Measurements from ENCODE around the gene RAB21.

Gene RAB21

GRCh38 chr12:71772735-71773134 lies 18.1 kb downstream of the RAB21 start:
- DNase-seq (ENCODE audit: low spot score): no peak
- in situ Hi-C loops (cut with MboI; ENCODE audit: low pct_unique_long_range_greater_than_20kb, low sequenced_read_pairs, unreplicated experiment): loop anchor here (10.0 kb wide), 1 partner anchor 172 kb away; no protein-coding TSS in a partner anchor
- TF ChIP-seq, protein P1, sequence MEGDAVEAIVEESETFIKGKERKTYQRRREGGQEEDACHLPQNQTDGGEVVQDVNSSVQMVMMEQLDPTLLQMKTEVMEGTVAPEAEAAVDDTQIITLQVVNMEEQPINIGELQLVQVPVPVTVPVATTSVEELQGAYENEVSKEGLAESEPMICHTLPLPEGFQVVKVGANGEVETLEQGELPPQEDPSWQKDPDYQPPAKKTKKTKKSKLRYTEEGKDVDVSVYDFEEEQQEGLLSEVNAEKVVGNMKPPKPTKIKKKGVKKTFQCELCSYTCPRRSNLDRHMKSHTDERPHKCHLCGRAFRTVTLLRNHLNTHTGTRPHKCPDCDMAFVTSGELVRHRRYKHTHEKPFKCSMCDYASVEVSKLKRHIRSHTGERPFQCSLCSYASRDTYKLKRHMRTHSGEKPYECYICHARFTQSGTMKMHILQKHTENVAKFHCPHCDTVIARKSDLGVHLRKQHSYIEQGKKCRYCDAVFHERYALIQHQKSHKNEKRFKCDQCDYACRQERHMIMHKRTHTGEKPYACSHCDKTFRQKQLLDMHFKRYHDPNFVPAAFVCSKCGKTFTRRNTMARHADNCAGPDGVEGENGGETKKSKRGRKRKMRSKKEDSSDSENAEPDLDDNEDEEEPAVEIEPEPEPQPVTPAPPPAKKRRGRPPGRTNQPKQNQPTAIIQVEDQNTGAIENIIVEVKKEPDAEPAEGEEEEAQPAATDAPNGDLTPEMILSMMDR (IDR thresholded peaks at IDR 0.05; ENCODE audit: extremely low read depth, insufficient read depth, missing control alignments): no peak

DNA sequence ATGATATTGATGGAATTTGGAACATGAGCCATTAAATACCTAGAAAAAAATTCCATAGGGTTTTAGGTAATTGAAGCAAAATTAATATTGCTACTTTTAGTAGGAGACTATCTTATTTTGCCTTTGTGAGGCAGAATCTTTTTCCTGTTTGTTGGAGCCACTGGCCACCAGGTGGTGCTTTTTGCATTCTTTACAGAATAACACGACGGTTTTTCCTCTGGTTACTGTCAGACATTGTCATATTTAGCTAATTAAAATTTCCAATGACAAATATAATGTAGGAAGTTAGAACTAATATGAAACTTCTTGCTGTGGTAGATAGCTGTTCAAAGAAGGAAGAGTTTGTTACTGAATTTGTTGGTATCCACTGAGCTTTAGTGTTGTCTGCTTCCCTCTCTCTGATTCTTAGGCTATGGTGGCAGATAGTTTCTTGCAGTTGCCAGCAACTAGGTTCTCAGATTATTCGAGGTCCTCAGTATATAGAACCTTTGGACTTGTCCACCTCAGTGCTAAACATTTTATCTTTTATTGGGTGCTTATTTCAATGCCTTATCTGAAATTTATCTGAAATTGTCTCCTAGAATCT lies 25.7 kb downstream of the RAB21 start:
- in situ Hi-C loops (cut with MboI; ENCODE audit: low pct_unique_long_range_greater_than_20kb, low sequenced_read_pairs, unreplicated experiment): no loop called here
- DNase-seq (ENCODE audit: low spot score): peak; percentile 34

DNA sequence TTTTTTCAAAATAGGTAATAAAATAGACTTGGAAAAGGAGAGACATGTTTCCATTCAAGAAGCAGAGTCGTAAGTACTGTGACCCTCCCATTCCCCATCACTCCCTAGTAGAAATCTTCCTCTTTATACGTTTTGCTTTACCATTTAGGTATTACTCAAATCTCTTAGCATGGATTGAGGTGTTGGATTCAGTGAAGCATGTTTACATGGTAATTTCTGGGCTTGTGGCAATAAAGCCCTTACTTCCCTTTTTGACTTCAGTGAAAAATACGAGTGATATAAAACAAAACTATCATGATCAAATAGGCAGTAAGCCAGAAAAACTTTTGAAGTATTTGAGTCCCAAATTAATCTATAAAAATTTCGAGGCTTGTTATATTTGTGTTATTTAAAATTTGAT lies 27.4 kb downstream of the RAB21 start:
- in situ Hi-C loops (cut with MboI; ENCODE audit: low pct_unique_long_range_greater_than_20kb, low sequenced_read_pairs, unreplicated experiment): no loop called here
- DNase-seq (ENCODE audit: low spot score): peak; percentile 22
- TF ChIP-seq, protein P1 (IDR thresholded peaks at IDR 0.05; ENCODE audit: extremely low read depth, insufficient read depth, missing control alignments): no peak

More for the DNA sequence above, 25.7 kb downstream of the RAB21 start:
- TF ChIP-seq, protein P1 (IDR thresholded peaks at IDR 0.05; ENCODE audit: extremely low read depth, insufficient read depth, missing control alignments): peak; percentile 71

- DNase-seq (ENCODE audit: low spot score): no peak
- in situ Hi-C loops (cut with MboI; ENCODE audit: low pct_unique_long_range_greater_than_20kb, low sequenced_read_pairs, unreplicated experiment): no loop called here
- TF ChIP-seq, protein P1 (IDR thresholded peaks at IDR 0.05; ENCODE audit: extremely low read depth, insufficient read depth, missing control alignments): no peak
These were observed 32.2 kb downstream of the RAB21 start for GRCh38 chr12:71786829-71787228.

DNA sequence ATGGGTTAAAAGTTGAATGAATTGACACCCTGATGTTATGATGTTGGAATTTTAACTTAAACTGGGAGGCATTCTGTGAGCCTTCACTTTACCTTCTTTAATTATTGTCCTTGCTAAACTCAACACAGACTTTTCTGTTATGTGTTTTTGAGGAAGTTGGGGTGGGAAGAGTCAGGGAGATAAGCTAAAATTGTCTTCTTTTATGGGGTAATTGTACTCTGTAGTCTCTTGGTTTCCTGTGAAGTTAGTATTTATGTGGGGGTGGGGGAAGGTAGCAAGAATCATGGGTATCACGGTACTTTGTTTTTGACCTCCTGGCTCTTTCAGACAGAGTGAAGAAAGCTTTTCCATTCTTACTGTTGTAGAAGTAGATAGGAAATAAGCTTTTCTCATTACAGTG lies 32.9 kb downstream of the RAB21 start:
- TF ChIP-seq, protein P1 (IDR thresholded peaks at IDR 0.05; ENCODE audit: extremely low read depth, insufficient read depth, missing control alignments): no peak
- in situ Hi-C loops (cut with MboI; ENCODE audit: low pct_unique_long_range_greater_than_20kb, low sequenced_read_pairs, unreplicated experiment): no loop called here
- no peak for DNase-seq (ENCODE audit: low spot score)

DNA sequence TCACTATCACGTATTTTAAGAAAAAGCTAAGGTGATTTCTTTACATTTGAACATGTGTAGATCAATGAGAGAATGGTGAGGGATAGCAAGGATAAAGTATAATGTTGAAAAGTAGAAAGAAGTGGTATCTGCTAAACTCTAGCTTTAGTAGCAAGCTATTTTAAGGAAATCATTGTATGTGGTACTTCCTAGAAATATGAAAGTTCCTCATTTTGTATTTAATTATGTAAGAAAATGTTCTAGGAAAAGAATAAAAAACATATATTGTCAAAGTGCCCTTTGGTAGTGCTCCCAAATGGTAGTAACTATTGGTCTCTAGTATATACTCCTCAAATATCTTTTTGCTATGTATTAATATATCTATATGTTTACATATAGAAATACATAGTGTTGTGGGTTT lies 35.7 kb downstream of the RAB21 start:
- TF ChIP-seq, protein P1 (IDR thresholded peaks at IDR 0.05; ENCODE audit: extremely low read depth, insufficient read depth, missing control alignments): no peak
- no peak for DNase-seq (ENCODE audit: low spot score)
- in situ Hi-C loops (cut with MboI; ENCODE audit: low pct_unique_long_range_greater_than_20kb, low sequenced_read_pairs, unreplicated experiment): no loop called here
